Neutrophil (primary cell): Measurements from ENCODE around the gene LTV1.
"Not testable (repeated sequence)": the region's sequence is repeated elsewhere in the genome, so short reads cannot be mapped to it uniquely, and the experiment has no call there.

ENCODE experiments used
- H3K27ac ChIP-seq: fragments of 200-600 bp; sonication (generic); 2 replicates; pipeline ENCODE4 v1.5.1; 2016; ENCODE audit warnings: mild to moderate bottlenecking, moderate library complexity
- H3K27me3 ChIP-seq: fragments of 200-600 bp; sonication (generic); 2 replicates; pipeline ENCODE4 v1.6.0; 2016; ENCODE audit warnings: mild to moderate bottlenecking
- H3K36me3 ChIP-seq: fragments of 200-600 bp; sonication (generic); 2 replicates; pipeline ENCODE4 v1.5.1; 2017
- H3K4me1 ChIP-seq, 2 experiments: fragments of 200-600 bp in 1 of 2; sonication (generic) in 1 of 2; 1 replicate in 1 of 2; 2 replicates in 1 of 2; pipeline versions ENCODE4 v1.5.1 to v1.6.1; 2013 to 2016; ENCODE audit warnings: low read depth in 1 of 2, low read length in 1 of 2, mild to moderate bottlenecking in 1 of 2, moderate library complexity in 1 of 2; ENCODE audit not compliant: control insufficient read depth in 1 of 2, insufficient read depth in 1 of 2
- H3K4me3 ChIP-seq, 2 experiments: fragments of 200-600 bp in 1 of 2; sonication (generic) in 1 of 2; 1 replicate in 1 of 2; 2 replicates in 1 of 2; pipeline ENCODE4 v1.5.1; 2013 to 2016; ENCODE audit warnings: low read depth in 1 of 2, low read length in 1 of 2, mild to moderate bottlenecking in 1 of 2, moderate library complexity in 1 of 2
- H3K9me3 ChIP-seq: fragments of 200-600 bp; sonication (generic); 2 replicates; pipeline ENCODE4 v1.5.1; 2016
- TF ChIP-seq, protein P1 (sequence below): fragments of 200-600 bp; sonication (generic); IDR thresholded peaks from 2 replicates; pipeline ENCODE4 v1.5.1; 2016; ENCODE audit warnings: antibody characterized with exemption

Gene LTV1

DNA sequence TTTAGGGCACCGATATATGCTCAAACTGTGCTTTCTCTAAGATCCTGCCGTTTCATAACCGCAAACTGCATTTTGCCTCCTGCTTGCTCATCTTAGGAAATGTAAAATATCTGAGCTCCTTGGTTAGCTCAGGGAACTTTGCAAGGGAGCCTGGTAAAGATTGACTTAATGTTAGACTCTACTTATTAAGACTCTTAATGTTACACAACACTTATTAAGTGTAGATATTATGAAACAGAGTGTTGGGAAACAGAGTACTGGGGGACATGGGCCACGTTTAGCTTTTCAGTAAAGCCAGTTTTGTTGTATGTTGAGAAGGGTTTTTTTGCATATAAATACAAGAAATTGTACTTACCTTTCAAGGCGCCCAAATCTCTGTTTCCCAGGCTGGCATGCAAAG is 1.9 kb downstream of the LTV1 start:
- Histone ChIP-seq H3K27ac (no peak overlapping the region), H3K9me3 (no peaks in the 10 kb centered on the region), H3K4me3 (no peak overlapping the region), H3K27me3 (no peaks in the 10 kb centered on the region), H3K36me3 (peaks cover 27% of the 10 kb centered on the region), H3K4me1 (peaks cover 17% of the 10 kb centered on the region in 2 experiments)
- TF ChIP-seq, protein P1, sequence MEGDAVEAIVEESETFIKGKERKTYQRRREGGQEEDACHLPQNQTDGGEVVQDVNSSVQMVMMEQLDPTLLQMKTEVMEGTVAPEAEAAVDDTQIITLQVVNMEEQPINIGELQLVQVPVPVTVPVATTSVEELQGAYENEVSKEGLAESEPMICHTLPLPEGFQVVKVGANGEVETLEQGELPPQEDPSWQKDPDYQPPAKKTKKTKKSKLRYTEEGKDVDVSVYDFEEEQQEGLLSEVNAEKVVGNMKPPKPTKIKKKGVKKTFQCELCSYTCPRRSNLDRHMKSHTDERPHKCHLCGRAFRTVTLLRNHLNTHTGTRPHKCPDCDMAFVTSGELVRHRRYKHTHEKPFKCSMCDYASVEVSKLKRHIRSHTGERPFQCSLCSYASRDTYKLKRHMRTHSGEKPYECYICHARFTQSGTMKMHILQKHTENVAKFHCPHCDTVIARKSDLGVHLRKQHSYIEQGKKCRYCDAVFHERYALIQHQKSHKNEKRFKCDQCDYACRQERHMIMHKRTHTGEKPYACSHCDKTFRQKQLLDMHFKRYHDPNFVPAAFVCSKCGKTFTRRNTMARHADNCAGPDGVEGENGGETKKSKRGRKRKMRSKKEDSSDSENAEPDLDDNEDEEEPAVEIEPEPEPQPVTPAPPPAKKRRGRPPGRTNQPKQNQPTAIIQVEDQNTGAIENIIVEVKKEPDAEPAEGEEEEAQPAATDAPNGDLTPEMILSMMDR: no peak

DNA sequence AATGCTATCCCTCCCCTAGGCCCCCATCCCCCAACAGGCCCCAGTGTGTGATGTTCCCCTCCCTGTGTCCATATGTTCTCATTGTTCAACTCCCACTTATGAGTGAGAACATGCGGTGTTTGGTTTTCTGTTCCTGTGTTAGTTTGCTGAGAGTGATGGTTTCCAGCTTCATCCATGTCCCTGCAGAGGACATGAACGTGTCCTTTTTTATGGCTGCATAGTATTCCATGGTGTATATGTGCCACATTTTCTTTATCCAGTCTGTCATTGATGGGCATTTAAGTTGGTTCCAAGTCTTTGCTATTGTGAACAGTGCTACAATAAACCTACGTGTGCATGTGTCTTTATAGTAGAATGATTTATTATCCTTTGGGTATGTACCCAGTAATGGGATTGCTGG is 8.6 kb downstream of the LTV1 start:
- H3K4me3 ChIP-seq, H3K27ac ChIP-seq, H3K27me3 ChIP-seq, H3K4me1 ChIP-seq, H3K9me3 ChIP-seq: not testable (repeated sequence)
- peaks cover 34% of the 10 kb centered on the region for H3K36me3 ChIP-seq

DNA sequence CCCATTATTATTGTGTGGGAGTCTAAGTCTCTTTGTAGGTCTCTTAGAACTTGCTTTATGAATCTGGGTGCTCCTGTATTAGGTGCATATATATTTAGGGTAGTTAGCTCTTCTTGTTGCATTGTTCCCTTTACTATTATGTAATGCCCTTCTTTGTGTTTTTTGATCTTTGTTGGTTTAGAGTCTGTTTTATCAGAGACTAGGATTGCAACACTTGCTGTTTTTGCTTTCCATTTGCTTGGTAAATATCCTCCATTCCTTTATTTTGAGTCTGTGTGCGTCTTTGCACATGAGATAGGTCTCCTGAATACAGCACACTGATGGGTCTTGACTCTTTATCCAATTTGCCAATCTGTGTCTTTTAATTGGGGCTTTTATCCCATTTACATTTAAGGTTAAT is 11.9 kb downstream of the LTV1 start:
- not testable (repeated sequence) for H3K27me3 ChIP-seq, H3K4me3 ChIP-seq, H3K9me3 ChIP-seq, H3K4me1 ChIP-seq, H3K27ac ChIP-seq
- peaks cover 45% of the 10 kb centered on the region for H3K36me3 ChIP-seq

DNA sequence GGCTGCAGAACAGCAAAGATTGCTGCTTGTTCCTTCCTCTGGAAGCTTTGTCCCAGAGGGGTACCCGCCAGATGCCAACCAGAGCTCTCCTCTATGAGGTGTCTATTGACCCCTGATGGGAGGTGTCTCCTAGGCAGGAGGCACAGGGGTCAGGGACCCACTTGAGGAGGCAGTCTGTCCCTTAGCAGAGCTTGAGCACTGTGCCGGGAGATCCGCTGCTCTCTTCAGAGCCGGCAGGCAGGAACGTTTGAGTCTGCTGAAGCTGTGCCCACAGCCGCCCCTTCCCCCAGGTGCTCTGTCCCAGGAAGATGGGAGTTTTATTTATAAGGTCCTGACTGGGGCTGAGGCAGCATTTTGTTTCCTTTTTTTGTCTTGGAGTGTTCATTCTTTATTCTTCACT is 13.6 kb downstream of the LTV1 start:
- not testable (repeated sequence) for H3K4me1 ChIP-seq, H3K9me3 ChIP-seq, H3K27ac ChIP-seq, H3K27me3 ChIP-seq, H3K4me3 ChIP-seq
- H3K36me3 ChIP-seq: peaks cover 43% of the 10 kb centered on the region

DNA sequence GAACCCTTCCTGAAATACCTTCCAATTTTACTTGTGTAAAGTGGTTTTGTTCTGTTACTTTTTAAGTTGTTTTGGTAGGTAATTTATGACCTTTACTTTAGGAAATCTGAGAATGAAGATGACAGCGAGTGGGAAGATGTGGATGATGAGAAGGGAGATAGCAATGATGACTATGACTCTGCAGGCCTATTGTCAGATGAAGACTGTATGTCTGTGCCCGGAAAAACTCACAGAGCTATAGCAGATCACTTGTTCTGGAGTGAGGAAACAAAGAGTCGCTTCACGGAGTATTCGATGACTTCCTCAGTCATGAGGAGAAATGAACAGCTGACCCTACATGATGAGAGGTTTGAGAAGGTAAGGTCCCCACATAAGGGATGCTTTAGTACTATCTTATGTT is 14.5 kb downstream of the LTV1 start:
- Histone ChIP-seq H3K4me1 (no peaks in the 10 kb centered on the region), H3K9me3 (no peaks in the 10 kb centered on the region), H3K36me3 (peaks cover 50% of the 10 kb centered on the region), H3K27ac (no peak overlapping the region), H3K27me3 (no peaks in the 10 kb centered on the region), H3K4me3 (no peak overlapping the region)
- TF ChIP-seq, protein P1: no peak

DNA sequence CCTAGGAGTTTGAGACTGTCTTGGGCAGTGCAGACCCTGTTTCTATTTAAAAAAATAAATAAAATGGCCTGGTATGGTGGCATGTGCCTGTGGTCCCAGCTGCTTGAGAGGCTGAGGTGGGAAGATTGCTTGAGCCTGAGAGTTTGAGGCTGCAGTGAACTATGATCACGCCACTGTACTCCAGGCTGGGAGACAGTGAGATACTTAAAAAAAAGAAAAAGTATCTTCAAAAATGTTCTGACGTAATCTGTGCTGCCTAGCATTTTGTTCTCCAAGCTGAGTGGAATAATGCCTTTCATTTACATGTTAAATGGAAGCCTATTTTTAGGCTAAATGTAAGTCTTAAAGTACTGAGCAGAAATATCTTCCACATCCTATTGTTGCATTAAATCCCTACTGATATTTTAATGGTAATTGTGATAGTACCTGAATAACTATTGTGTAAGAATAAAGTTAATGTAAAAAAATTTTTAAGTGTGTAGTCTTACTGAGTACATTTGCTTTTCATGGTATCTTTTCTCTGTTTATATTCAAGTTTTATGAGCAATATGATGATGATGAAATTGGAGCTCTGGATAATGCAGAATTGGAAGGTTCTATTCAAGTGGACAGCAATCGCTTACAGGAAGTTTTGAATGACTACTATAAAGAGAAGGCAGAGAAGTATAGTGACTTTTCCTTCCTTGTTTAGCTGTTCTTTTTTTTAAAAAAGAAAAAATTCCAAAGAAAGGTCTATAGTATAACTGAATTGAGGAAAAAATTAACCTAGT is 16.9 kb downstream of the LTV1 start:
- Histone ChIP-seq H3K9me3 (no peaks in the 10 kb centered on the region), H3K27ac (no peak overlapping the region), H3K4me3 (no peak overlapping the region), H3K27me3 (no peaks in the 10 kb centered on the region), H3K36me3 (peaks cover 65% of the 10 kb centered on the region), H3K4me1 (no peaks in the 10 kb centered on the region)
- TF ChIP-seq, protein P1: no peak

DNA sequence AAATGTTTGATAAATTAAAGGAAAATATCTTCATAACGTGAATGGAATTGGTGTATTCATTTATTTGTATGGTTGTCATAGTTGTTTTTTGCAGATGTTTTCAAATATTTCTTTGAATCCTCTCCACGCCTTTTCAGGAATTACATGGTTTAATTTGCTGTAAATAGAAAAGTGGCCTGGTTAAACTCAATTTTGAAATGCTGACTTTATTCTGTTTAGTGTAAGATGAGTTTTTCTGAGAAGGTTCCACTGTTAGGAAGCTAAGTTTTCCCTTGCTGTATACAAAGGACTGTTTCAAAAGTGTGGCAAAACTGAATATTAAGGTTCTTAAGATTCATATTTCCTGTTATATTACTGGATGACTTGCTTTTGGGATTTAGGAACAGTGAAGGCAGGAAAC is 20.6 kb downstream of the LTV1 start:
- TF ChIP-seq, protein P1: no peak
- H3K36me3 ChIP-seq: peaks cover 40% of the 10 kb centered on the region
- no peaks in the 10 kb centered on the region for H3K27me3 ChIP-seq
- H3K9me3 ChIP-seq: no peaks in the 10 kb centered on the region
- H3K27ac ChIP-seq: no peak overlapping the region
- H3K4me3 ChIP-seq: no peak overlapping the region
- no peaks in the 10 kb centered on the region for H3K4me1 ChIP-seq
